ENCODE data around the gene SIRT6. TPM values are rescaled to one million over a fixed set of nuclear protein-coding genes. Genes with fewer than 3 reads are reported as not detected.
"Not testable (repeated sequence)": the region's sequence is repeated elsewhere in the genome, so short reads cannot be mapped to it uniquely, and the experiment has no call there.

SIRT6 gene
- polyA plus RNA-seq, 1 of the 3 experiments (the other 2 are of a cell fraction), result 41.0 TPM

DNA sequence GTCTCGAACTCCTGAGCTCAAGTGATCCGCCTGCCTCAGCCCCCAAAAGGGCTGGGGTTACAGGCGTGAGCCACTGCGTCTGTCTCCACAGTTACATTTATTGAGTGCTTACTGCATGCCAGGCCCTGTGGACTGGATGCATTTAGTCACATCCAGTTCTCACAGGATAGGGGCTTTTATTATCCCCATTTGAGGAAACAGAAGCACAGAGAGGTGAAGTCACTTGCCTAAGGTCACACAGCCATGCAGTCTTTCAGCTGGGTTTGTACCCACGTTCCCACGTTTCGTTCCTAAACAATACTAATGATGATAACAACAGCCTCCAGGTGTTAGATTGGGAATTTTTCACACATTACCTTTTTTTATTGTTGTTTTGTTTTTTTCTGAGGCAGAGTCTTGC, 37.8 kb upstream of the SIRT6 start (continued):
- TF ChIP-seq EP300 (IDR thresholded peaks at IDR 0.05; ENCODE audit: borderline replicate concordance in 1 of 2, low read depth in 1 of 2, low read length in 1 of 2) (no peak), FOSL2 (IDR thresholded peaks at IDR 0.05; ENCODE audit: borderline replicate concordance, low read depth) (no peak), NRF1 (IDR thresholded peaks at IDR 0.05; ENCODE audit: low read depth, low read length) (no peak), CHD2 (IDR thresholded peaks at IDR 0.05; ENCODE audit: low read length, partially characterized antibody) (no peak), RCOR1 (IDR thresholded peaks at IDR 0.05; ENCODE audit: low read length) (no peak), GABPA (IDR thresholded peaks at IDR 0.05; ENCODE audit: low read depth) (no peak), FOXM1 (IDR thresholded peaks at IDR 0.05; ENCODE audit: low read depth) (no peak), USF1 (IDR thresholded peaks at IDR 0.05; ENCODE audit: borderline replicate concordance, low read depth) (no peak), EZH2phosphoT487 (IDR thresholded peaks at IDR 0.05; ENCODE audit: borderline replicate concordance, low read depth) (no peak), CTCF (IDR thresholded peaks at IDR 0.05) (no peak)

- H2AFZ ChIP-seq (ENCODE audit: low read depth); DNase-seq; H3K9me2 ChIP-seq; H3K36me3 ChIP-seq (replicated peaks in 1 of 2; ENCODE audit: control insufficient read depth in 1 of 2, insufficient read depth in 2 of 2, low read length in 1 of 2); H3K27me3 ChIP-seq (ENCODE audit: insufficient read depth); H4K20me1 ChIP-seq (ENCODE audit: insufficient read depth); H3K4me1 ChIP-seq (ENCODE audit: control insufficient read depth in 1 of 2, insufficient read depth in 2 of 2, low read depth in 1 of 2, low read length in 1 of 2); H3K4me3 ChIP-seq (ENCODE audit: low read depth in 2 of 2, low read length in 1 of 2); H3K9me3 ChIP-seq; H3K79me2 ChIP-seq (ENCODE audit: insufficient read depth); H3K9ac ChIP-seq; H3F3A ChIP-seq (replicated peaks; ENCODE audit: insufficient read depth); H3K27ac ChIP-seq (ENCODE audit: low read depth in 2 of 2, low read length in 1 of 2); H3K4me2 ChIP-seq: not testable (repeated sequence)
- CTCF ChIA-PET, result interaction anchor here (1.1 to 2.7 kb wide), 5 partner anchors 10 to 78 kb away, joined by 3 to 10 read pairs (median 5); no protein-coding TSS in a partner anchor
- POLR2A ChIA-PET, result interaction anchor here (1.0 kb wide), 1 partner anchor 233 kb away, joined by 3 read pairs; the partner anchor contains the start of gene EEF2
- 100% methylated on average over 1 of the region's 1 CpG for WGBS (ENCODE audit: low lambda C conversion rate)
Measured at GRCh38 chr19:4218523-4218922, 36.2 kb upstream of the SIRT6 start.

DNA sequence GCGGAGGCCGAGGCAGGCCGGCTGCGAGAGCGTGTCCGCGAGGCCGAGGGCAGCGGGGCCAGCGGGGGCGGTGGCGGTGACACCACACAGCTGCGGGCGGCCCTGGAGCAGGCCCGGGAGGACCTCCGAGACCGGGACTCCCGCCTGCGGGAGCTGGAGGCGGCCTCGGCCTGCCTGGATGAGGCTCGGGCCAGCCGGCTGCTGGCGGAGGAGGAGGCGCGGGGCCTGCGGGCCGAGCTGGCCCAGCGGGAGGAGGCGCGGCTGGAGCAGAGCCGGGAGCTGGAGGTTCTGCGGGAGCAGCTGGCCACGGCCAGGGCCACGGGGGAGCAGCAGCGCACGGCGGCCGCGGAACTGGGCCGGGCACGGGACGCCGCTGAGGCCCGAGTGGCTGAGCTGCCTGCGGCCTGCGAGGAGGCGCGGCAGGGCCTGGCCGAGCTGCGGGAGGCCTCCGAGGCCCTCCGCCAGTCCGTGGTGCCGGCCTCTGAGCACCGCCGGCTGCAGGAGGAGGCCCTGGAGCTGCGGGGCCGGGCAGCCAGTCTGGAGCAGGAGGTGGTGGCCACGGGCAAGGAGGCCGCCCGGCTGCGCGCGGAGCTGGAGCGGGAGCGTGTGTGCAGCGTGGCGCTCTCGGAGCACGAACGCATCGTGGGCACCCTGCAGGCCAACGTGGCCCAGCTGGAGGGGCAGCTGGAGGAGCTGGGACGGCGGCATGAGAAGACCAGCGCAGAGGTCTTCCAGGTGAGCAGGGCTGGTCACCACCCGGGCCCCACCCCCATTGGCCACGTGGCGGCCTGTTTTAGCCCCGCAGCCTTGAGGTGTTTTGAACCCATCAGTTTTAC, 35.3 kb upstream of the SIRT6 start:
- CTCF ChIA-PET, result interaction anchor here (0.9 to 2.7 kb wide), 9 partner anchors 9 to 110 kb away, joined by 3 to 10 read pairs (median 4); no protein-coding TSS in a partner anchor
- TF ChIP-seq YY1 (IDR thresholded peaks at IDR 0.05; ENCODE audit: low read depth), result no peak
- TF ChIP-seq FOXJ3 (CRISPR knock-in tag; IDR thresholded peaks at IDR 0.05), result no peak
- TF ChIP-seq GABPA (IDR thresholded peaks at IDR 0.05; ENCODE audit: low read depth), result no peak
- TF ChIP-seq TAF1 (IDR thresholded peaks at IDR 0.05; ENCODE audit: borderline replicate concordance, low read depth, low read length), result no peak
- TF ChIP-seq, protein P1, sequence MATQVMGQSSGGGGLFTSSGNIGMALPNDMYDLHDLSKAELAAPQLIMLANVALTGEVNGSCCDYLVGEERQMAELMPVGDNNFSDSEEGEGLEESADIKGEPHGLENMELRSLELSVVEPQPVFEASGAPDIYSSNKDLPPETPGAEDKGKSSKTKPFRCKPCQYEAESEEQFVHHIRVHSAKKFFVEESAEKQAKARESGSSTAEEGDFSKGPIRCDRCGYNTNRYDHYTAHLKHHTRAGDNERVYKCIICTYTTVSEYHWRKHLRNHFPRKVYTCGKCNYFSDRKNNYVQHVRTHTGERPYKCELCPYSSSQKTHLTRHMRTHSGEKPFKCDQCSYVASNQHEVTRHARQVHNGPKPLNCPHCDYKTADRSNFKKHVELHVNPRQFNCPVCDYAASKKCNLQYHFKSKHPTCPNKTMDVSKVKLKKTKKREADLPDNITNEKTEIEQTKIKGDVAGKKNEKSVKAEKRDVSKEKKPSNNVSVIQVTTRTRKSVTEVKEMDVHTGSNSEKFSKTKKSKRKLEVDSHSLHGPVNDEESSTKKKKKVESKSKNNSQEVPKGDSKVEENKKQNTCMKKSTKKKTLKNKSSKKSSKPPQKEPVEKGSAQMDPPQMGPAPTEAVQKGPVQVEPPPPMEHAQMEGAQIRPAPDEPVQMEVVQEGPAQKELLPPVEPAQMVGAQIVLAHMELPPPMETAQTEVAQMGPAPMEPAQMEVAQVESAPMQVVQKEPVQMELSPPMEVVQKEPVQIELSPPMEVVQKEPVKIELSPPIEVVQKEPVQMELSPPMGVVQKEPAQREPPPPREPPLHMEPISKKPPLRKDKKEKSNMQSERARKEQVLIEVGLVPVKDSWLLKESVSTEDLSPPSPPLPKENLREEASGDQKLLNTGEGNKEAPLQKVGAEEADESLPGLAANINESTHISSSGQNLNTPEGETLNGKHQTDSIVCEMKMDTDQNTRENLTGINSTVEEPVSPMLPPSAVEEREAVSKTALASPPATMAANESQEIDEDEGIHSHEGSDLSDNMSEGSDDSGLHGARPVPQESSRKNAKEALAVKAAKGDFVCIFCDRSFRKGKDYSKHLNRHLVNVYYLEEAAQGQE (IDR thresholded peaks at IDR 0.05; ENCODE audit: low read depth, low read length), result no peak
- TF ChIP-seq RXRA (IDR thresholded peaks at IDR 0.05; ENCODE audit: borderline replicate concordance, low read depth), result no peak
- no peak for TF ChIP-seq MXI1 (IDR thresholded peaks at IDR 0.05; ENCODE audit: low read depth, low read length)
- no peak for TF ChIP-seq ELF1 (IDR thresholded peaks at IDR 0.05)
- no peak for TF ChIP-seq FOXM1 (IDR thresholded peaks at IDR 0.05; ENCODE audit: low read depth)
- no peak for TF ChIP-seq EP300 (IDR thresholded peaks at IDR 0.05; ENCODE audit: borderline replicate concordance in 1 of 2, low read depth in 1 of 2, low read length in 1 of 2)
- no peak for TF ChIP-seq MEF2A (IDR thresholded peaks at IDR 0.05; ENCODE audit: borderline replicate concordance, low read depth)

More for the DNA sequence above, 35.3 kb upstream of the SIRT6 start:
- Histone ChIP-seq H3F3A (replicated peaks; ENCODE audit: insufficient read depth) (peaks cover 5% of the 10 kb centered on the region), H3K4me3 (ENCODE audit: low read depth in 2 of 2, low read length in 1 of 2) (no peak overlapping the region), H3K4me1 (ENCODE audit: control insufficient read depth in 1 of 2, insufficient read depth in 2 of 2, low read depth in 1 of 2, low read length in 1 of 2) (no peaks in the 10 kb centered on the region), H3K79me2 (ENCODE audit: insufficient read depth) (no peaks in the 10 kb centered on the region), H3K4me2 (no peak overlapping the region), H4K20me1 (ENCODE audit: insufficient read depth) (no peaks in the 10 kb centered on the region), H3K9me2 (no peaks in the 10 kb centered on the region), H3K9ac (no peak overlapping the region), H3K27ac (ENCODE audit: low read depth in 2 of 2, low read length in 1 of 2) (no peak overlapping the region), H3K9me3 (no peaks in the 10 kb centered on the region), H3K36me3 (replicated peaks in 1 of 2; ENCODE audit: control insufficient read depth in 1 of 2, insufficient read depth in 2 of 2, low read length in 1 of 2) (no peaks in the 10 kb centered on the region), H2AFZ (ENCODE audit: low read depth) (no peak overlapping the region), H3K27me3 (ENCODE audit: insufficient read depth) (peaks cover 9% of the 10 kb centered on the region)
- no peak for DNase-seq
- POLR2A ChIA-PET, result interaction anchor here (1.0 kb wide), 1 partner anchor 232 kb away, joined by 3 read pairs; the partner anchor contains the start of gene EEF2
- WGBS (ENCODE audit: low lambda C conversion rate), result 86% methylated on average over 45 of the region's 81 CpGs
